ENCODE data around the gene SLC22A15. TPM values are rescaled to one million over a fixed set of nuclear protein-coding genes. Genes with fewer than 3 reads are reported as not detected.

Gene SLC22A15
- total RNA-seq, 1 experiment from 2014 or later, result 0.16 TPM

- CTCF ChIA-PET, result no interaction called here
Measured at GRCh38 chr1:115953180-115953579, 23.1 kb upstream of the SLC22A15 start.

GRCh38 chr1:115954684-115955083, 21.6 kb upstream of the SLC22A15 start:
- Mint-ChIP-seq H3K36me3 (ENCODE audit: insufficient read depth, unreplicated experiment) (no peaks in the 10 kb centered on the region), H3K4me1 (ENCODE audit: low read depth, unreplicated experiment) (no peaks in the 10 kb centered on the region), H3K4me3 (ENCODE audit: unreplicated experiment) (no peak overlapping the region), H3K9me3 (ENCODE audit: unreplicated experiment) (no peaks in the 10 kb centered on the region), H3K27me3 (ENCODE audit: insufficient read depth, unreplicated experiment) (peaks cover 14% of the 10 kb centered on the region), H3K27ac (ENCODE audit: unreplicated experiment) (no peak overlapping the region)
- Histone ChIP-seq H3K9me3 (no peaks in the 10 kb centered on the region), H3K4me1 (no peaks in the 10 kb centered on the region), H3K4me3 (ENCODE audit: low read depth, low read length) (no peak overlapping the region), H3K36me3 (ENCODE audit: control insufficient read depth, insufficient read depth, low read length) (no peaks in the 10 kb centered on the region), H3K27me3 (replicated peaks; ENCODE audit: control insufficient read depth, insufficient read depth, low read length) (no peaks in the 10 kb centered on the region)
- CTCF ChIA-PET, result no interaction called here
- POLR2A ChIA-PET, result no interaction called here
- no peak for DNase-seq
- no peak for TF ChIP-seq CTCF (IDR thresholded peaks at IDR 0.05; ENCODE audit: insufficient read depth in 1 of 2, low read depth in 1 of 2, low read length in 1 of 2, severe bottlenecking in 1 of 2, unreplicated experiment in 1 of 2)
- no TSS peak for BruUV-seq (replicated peaks)
- intact Hi-C loops (cut with micrococcal nuclease; ENCODE audit: unreplicated experiment), result no loop called here

More at GRCh38 chr1:115953180-115953579, 23.1 kb upstream of the SLC22A15 start:
- H3K27ac Mint-ChIP-seq (ENCODE audit: unreplicated experiment), result no peak overlapping the region
- intact Hi-C loops (cut with micrococcal nuclease; ENCODE audit: unreplicated experiment), result no loop called here
- Histone ChIP-seq H3K36me3 (ENCODE audit: control insufficient read depth, insufficient read depth, low read length) (no peaks in the 10 kb centered on the region), H3K9me3 (no peaks in the 10 kb centered on the region), H3K4me3 (ENCODE audit: low read depth, low read length) (no peak overlapping the region), H3K4me1 (no peaks in the 10 kb centered on the region), H3K27me3 (replicated peaks; ENCODE audit: control insufficient read depth, insufficient read depth, low read length) (no peaks in the 10 kb centered on the region)
- no peaks in the 10 kb centered on the region for H3K36me3 Mint-ChIP-seq (ENCODE audit: insufficient read depth, unreplicated experiment)
- POLR2A ChIA-PET, result no interaction called here
- BruUV-seq (replicated peaks), result no TSS peak
- DNase-seq, result no peak
- H3K4me1 Mint-ChIP-seq (ENCODE audit: low read depth, unreplicated experiment), result no peaks in the 10 kb centered on the region
- TF ChIP-seq CTCF (IDR thresholded peaks at IDR 0.05; ENCODE audit: insufficient read depth in 1 of 2, low read depth in 1 of 2, low read length in 1 of 2, severe bottlenecking in 1 of 2, unreplicated experiment in 1 of 2), result no peak
- no peak overlapping the region for H3K4me3 Mint-ChIP-seq (ENCODE audit: unreplicated experiment)
- peaks cover 14% of the 10 kb centered on the region for H3K27me3 Mint-ChIP-seq (ENCODE audit: insufficient read depth, unreplicated experiment)
- H3K9me3 Mint-ChIP-seq (ENCODE audit: unreplicated experiment), result no peaks in the 10 kb centered on the region

DNA sequence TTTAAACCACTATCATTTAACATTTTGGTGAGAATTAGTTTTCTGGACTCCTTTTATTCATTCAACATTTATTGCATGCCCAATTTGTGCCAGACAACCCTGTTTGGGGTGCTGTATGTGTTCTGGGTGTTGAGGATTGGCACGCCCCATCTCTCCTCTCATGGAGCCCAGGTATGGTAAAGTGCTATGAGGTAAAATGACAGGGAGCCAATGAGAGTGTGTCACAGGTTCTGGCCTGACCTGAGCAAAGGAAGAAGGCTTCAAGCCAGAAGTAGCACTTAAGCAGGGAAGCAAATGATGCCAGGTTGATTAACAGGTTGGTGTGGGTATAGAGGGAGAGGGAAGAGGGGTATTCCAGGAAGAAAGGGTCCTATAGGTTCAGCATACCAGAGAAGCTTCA, 21.1 kb upstream of the SLC22A15 start:
- Mint-ChIP-seq H3K4me1 (ENCODE audit: low read depth, unreplicated experiment) (no peaks in the 10 kb centered on the region), H3K27me3 (ENCODE audit: insufficient read depth, unreplicated experiment) (peaks cover 14% of the 10 kb centered on the region), H3K9me3 (ENCODE audit: unreplicated experiment) (no peaks in the 10 kb centered on the region), H3K4me3 (ENCODE audit: unreplicated experiment) (no peak overlapping the region), H3K36me3 (ENCODE audit: insufficient read depth, unreplicated experiment) (no peaks in the 10 kb centered on the region), H3K27ac (ENCODE audit: unreplicated experiment) (no peak overlapping the region)
- Histone ChIP-seq H3K36me3 (ENCODE audit: control insufficient read depth, insufficient read depth, low read length) (no peaks in the 10 kb centered on the region), H3K4me3 (ENCODE audit: low read depth, low read length) (no peak overlapping the region), H3K4me1 (no peaks in the 10 kb centered on the region), H3K27me3 (replicated peaks; ENCODE audit: control insufficient read depth, insufficient read depth, low read length) (no peaks in the 10 kb centered on the region), H3K9me3 (no peaks in the 10 kb centered on the region)
- BruUV-seq (replicated peaks), result no TSS peak
- ChIA-PET POLR2A (no interaction called here), CTCF (no interaction called here)
- DNase-seq, result no peak
- intact Hi-C loops (cut with micrococcal nuclease; ENCODE audit: unreplicated experiment), result no loop called here
- no peak for TF ChIP-seq CTCF (IDR thresholded peaks at IDR 0.05; ENCODE audit: insufficient read depth in 1 of 2, low read depth in 1 of 2, low read length in 1 of 2, severe bottlenecking in 1 of 2, unreplicated experiment in 1 of 2)

Measured in Caco-2 (cell line).